Stomach smooth muscle (tissue), 2 donors: ENCODE measurements around the gene TMEM179B.

Experiments
- H3K27ac ChIP-seq: one replicate; pipeline ENCODE4 v1.7.0; 2013; ENCODE audit warnings: mild to moderate bottlenecking, low read length, inconsistent platforms
- H3K27me3 ChIP-seq, 2 donors: one replicate each; pipeline ENCODE4 v1.7.0; 2013; ENCODE audit warnings: low read length in 2 of 2; ENCODE audit not compliant: insufficient read depth in 2 of 2, control insufficient read depth in 1 of 2
- H3K36me3 ChIP-seq, 2 donors: one replicate each; pipeline ENCODE4 v1.7.0; 2013; ENCODE audit warnings: low read length in 2 of 2; ENCODE audit not compliant: control insufficient read depth in 2 of 2, insufficient read depth in 2 of 2
- H3K4me1 ChIP-seq: one replicate; pipeline ENCODE4 v1.7.0; 2013; ENCODE audit warnings: low read length; ENCODE audit not compliant: control insufficient read depth, insufficient read depth
- H3K4me3 ChIP-seq, 2 donors: one replicate each; pipeline ENCODE4 v1.7.0; 2013; ENCODE audit warnings: low read length in 2 of 2
- H3K9ac ChIP-seq, 2 donors: one replicate each; pipeline ENCODE4 v1.7.0; 2013; ENCODE audit warnings: low read length in 2 of 2, mild to moderate bottlenecking in 1 of 2
- H3K9me3 ChIP-seq, 2 donors: one replicate each; pipeline ENCODE4 v1.7.0; 2013; ENCODE audit warnings: low read length in 2 of 2; ENCODE audit not compliant: control insufficient read depth in 2 of 2
- donor health status: healthy.
- donor health status: Pancreatic carcinoma.

TMEM179B gene

GRCh38 chr11:62770778-62771143, 16.4 kb upstream of the TMEM179B start:
- H3K4me3 ChIP-seq: peak overlapping the region; percentile 85 to 93
- H3K36me3 ChIP-seq: peaks cover 12 to 14% of the 10 kb centered on the region in 2 donors
- H3K4me1 ChIP-seq: peaks cover 27% of the 10 kb centered on the region
- peak overlapping the region; percentile 88 for H3K27ac ChIP-seq
- H3K9me3 ChIP-seq: no peaks in the 10 kb centered on the region
- H3K9ac ChIP-seq: peak overlapping the region; percentile 67 to 80
- no peaks in the 10 kb centered on the region for H3K27me3 ChIP-seq

GRCh38 chr11:62771144-62772021, 15.8 kb upstream of the TMEM179B start, which contains the start of gene TAF6L:
TAF6L (plus strand) TSS chr11:62771396; CDS start chr11:62775784, 4,388 bp downstream.
- Histone ChIP-seq H3K9me3 (no peaks in the 10 kb centered on the region), H3K4me1 (peaks cover 27% of the 10 kb centered on the region), H3K27ac (peak within 1 kb of the TSS; percentile 88), H3K4me3 (peak within 1 kb of the TSS; percentile 85 to 93), H3K36me3 (peaks cover 12 to 13% of the 10 kb centered on the region in 2 donors), H3K27me3 (no peaks in the 10 kb centered on the region), H3K9ac (peak within 1 kb of the TSS; percentile 67 to 80)

- Histone ChIP-seq H3K4me3 (no peak overlapping the region), H3K36me3 (peaks cover 9 to 21% of the 10 kb centered on the region in 2 donors), H3K9ac (no peak overlapping the region), H3K27ac (no peak overlapping the region), H3K9me3 (no peaks in the 10 kb centered on the region), H3K27me3 (no peaks in the 10 kb centered on the region), H3K4me1 (peaks cover 27% of the 10 kb centered on the region)
Measured at GRCh38 chr11:62774407-62774806, 12.8 kb upstream of the TMEM179B start.

- no peak overlapping the region for H3K4me3 ChIP-seq
- no peaks in the 10 kb centered on the region for H3K9me3 ChIP-seq
- no peak overlapping the region for H3K9ac ChIP-seq
- H3K27me3 ChIP-seq: no peaks in the 10 kb centered on the region
- peaks cover 16% of the 10 kb centered on the region for H3K4me1 ChIP-seq
- H3K27ac ChIP-seq: no peak overlapping the region
- H3K36me3 ChIP-seq: peaks cover 9 to 21% of the 10 kb centered on the region in 2 donors
Measured at GRCh38 chr11:62775646-62776045, 11.6 kb upstream of the TMEM179B start.

- no peaks in the 10 kb centered on the region for H3K27me3 ChIP-seq
- H3K27ac ChIP-seq: no peak overlapping the region
- peaks cover 2% of the 10 kb centered on the region for H3K4me1 ChIP-seq
- peaks cover 13 to 28% of the 10 kb centered on the region in 2 donors for H3K36me3 ChIP-seq
- H3K9ac ChIP-seq: no peak overlapping the region
- no peaks in the 10 kb centered on the region for H3K9me3 ChIP-seq
- H3K4me3 ChIP-seq: no peak overlapping the region
Measured at GRCh38 chr11:62777389-62777788, 9.8 kb upstream of the TMEM179B start.

GRCh38 chr11:62778441-62778840, 8.8 kb upstream of the TMEM179B start:
- no peaks in the 10 kb centered on the region for H3K27me3 ChIP-seq
- H3K27ac ChIP-seq: no peak overlapping the region
- no peaks in the 10 kb centered on the region for H3K9me3 ChIP-seq
- H3K36me3 ChIP-seq: peaks cover 18 to 31% of the 10 kb centered on the region in 2 donors
- no peak overlapping the region for H3K4me3 ChIP-seq
- no peaks in the 10 kb centered on the region for H3K4me1 ChIP-seq
- no peak overlapping the region for H3K9ac ChIP-seq

GRCh38 chr11:62782753-62783152, 4.4 kb upstream of the TMEM179B start:
- Histone ChIP-seq H3K27me3 (no peaks in the 10 kb centered on the region), H3K9me3 (no peaks in the 10 kb centered on the region), H3K4me1 (peaks cover 10% of the 10 kb centered on the region), H3K4me3 (no peak overlapping the region), H3K27ac (no peak overlapping the region), H3K9ac (no peak overlapping the region), H3K36me3 (peaks cover 10 to 17% of the 10 kb centered on the region in 2 donors)

- Histone ChIP-seq H3K27ac (peak overlapping the region; percentile 91), H3K4me3 (peak overlapping the region; percentile 99 to 100), H3K9ac (peak overlapping the region; percentile 80 to 89), H3K27me3 (no peaks in the 10 kb centered on the region), H3K9me3 (no peaks in the 10 kb centered on the region), H3K36me3 (peaks cover 23 to 26% of the 10 kb centered on the region in 2 donors), H3K4me1 (peaks cover 36% of the 10 kb centered on the region)
Measured at GRCh38 chr11:62786318-62787004, 741 bp upstream of the TMEM179B start.

- Histone ChIP-seq H3K9me3 (no peaks in the 10 kb centered on the region), H3K4me1 (peaks cover 45% of the 10 kb centered on the region), H3K9ac (peak overlapping the region in 1 of 2 donors; percentile 13), H3K27ac (no peak overlapping the region), H3K36me3 (peaks cover 20 to 21% of the 10 kb centered on the region in 2 donors), H3K4me3 (no peak overlapping the region), H3K27me3 (no peaks in the 10 kb centered on the region)
Measured at GRCh38 chr11:62788991-62789390, 1.8 kb downstream of the TMEM179B start.

- Histone ChIP-seq H3K9me3 (no peaks in the 10 kb centered on the region), H3K27ac (no peak overlapping the region), H3K4me3 (no peak overlapping the region), H3K4me1 (peaks cover 45% of the 10 kb centered on the region), H3K27me3 (no peaks in the 10 kb centered on the region), H3K36me3 (peaks cover 26% of the 10 kb centered on the region in 2 donors), H3K9ac (no peak overlapping the region)
Measured at GRCh38 chr11:62789576-62789975, 2.4 kb downstream of the TMEM179B start.
